HEK293 (cell line): Measurements from ENCODE around the gene ZNF440.

Experiments used
- CTCF ChIA-PET: fragments of 350-600 bp; formaldehyde crosslinking; extraction: SDS; loops from one replicate; lab custom pipeline; 2021; ENCODE audit warnings: antibody characterized with exemption; lab: Yijun Ruan, JAX
- POLR2A ChIA-PET: fragments of 300-600 bp; formaldehyde crosslinking; extraction: SDS; loops from one replicate; lab custom pipeline; 2020; ENCODE audit warnings: antibody characterized with exemption, inconsistent platforms; lab: Yijun Ruan, JAX
- H3K27ac ChIP-seq: fragments of 200-500 bp; sonication (Bioruptor generic); 2 replicates; pipeline ENCODE4 v1.5.1; 2014; ENCODE audit warnings: low read depth, low read length, control low read depth, inconsistent platforms; ENCODE audit errors: extremely low read depth
- H3K36me3 ChIP-seq, 2 experiments: fragments of 200-500 bp in 1 of 2; sonication (Bioruptor generic) in 1 of 2; 1 replicate in 1 of 2; 2 replicates in 1 of 2; pipeline ENCODE4 v1.5.1; 2014 to 2017; ENCODE audit warnings: inconsistent platforms in 2 of 2, low read length in 2 of 2; ENCODE audit not compliant: control insufficient read depth in 2 of 2, insufficient read depth in 1 of 2
- H3K4me1 ChIP-seq: fragments of 200-500 bp; sonication (Bioruptor generic); 2 replicates; pipeline ENCODE4 v1.5.1; 2014; ENCODE audit warnings: mild to moderate bottlenecking, low read length, inconsistent platforms; ENCODE audit not compliant: control insufficient read depth, insufficient read depth
- H3K4me3 ChIP-seq: 2 replicates; pipeline ENCODE4 v1.5.1; 2011; ENCODE audit warnings: low read depth, mild to moderate bottlenecking, control low read depth, low read length, moderate library complexity
- H3K9me3 ChIP-seq: fragments of 200-500 bp; sonication (Bioruptor generic); 2 replicates; pipeline ENCODE4 v1.5.1; 2014; ENCODE audit warnings: low read depth, low read length, inconsistent platforms; ENCODE audit not compliant: control insufficient read depth, insufficient read depth
- GLIS1 ChIP-seq: fragments of 450-650 bp; formaldehyde crosslinking; IDR thresholded peaks from 2 replicates; pipeline ENCODE4 v1.5.1; 2016; ENCODE audit warnings: missing biosample characterization, missing genetic modification characterization
- SETDB1 ChIP-seq: IDR thresholded peaks from one replicate; pipeline ENCODE4 v1.6.1; 2017; ENCODE audit warnings: mild to moderate bottlenecking, low read length, moderate library complexity, mixed read lengths; ENCODE audit not compliant: insufficient read length
- TCF7L2 ChIP-seq: IDR thresholded peaks from 2 replicates; pipeline ENCODE4 v1.6.1; 2011; ENCODE audit warnings: low read depth, mild to moderate bottlenecking, inconsistent platforms, low read length, moderate library complexity, borderline replicate concordance
- WT1 ChIP-seq: fragments of 450-650 bp; formaldehyde crosslinking; IDR thresholded peaks from 2 replicates; pipeline ENCODE4 v1.5.1; 2016; ENCODE audit warnings: missing biosample characterization, missing genetic modification characterization
- ZBTB10 ChIP-seq: fragments of 450-650 bp; formaldehyde crosslinking; IDR thresholded peaks from 2 replicates; pipeline ENCODE4 v1.5.1; 2016; ENCODE audit warnings: missing biosample characterization, missing genetic modification characterization
- ZBTB21 ChIP-seq: fragments of 450-650 bp; formaldehyde crosslinking; IDR thresholded peaks from 2 replicates; pipeline ENCODE4 v1.5.1; 2017; ENCODE audit warnings: missing biosample characterization, missing genetic modification characterization
- ZNF132 ChIP-seq: fragments of 450-650 bp; formaldehyde crosslinking; IDR thresholded peaks from 2 replicates; pipeline ENCODE4 v1.5.1; 2017; ENCODE audit warnings: missing biosample characterization, missing genetic modification characterization, borderline replicate concordance
- ZNF214 ChIP-seq: fragments of 450-650 bp; formaldehyde crosslinking; IDR thresholded peaks from 2 replicates; pipeline ENCODE4 v1.5.1; 2017; ENCODE audit warnings: missing biosample characterization, mild to moderate bottlenecking, missing genetic modification characterization, borderline replicate concordance
- ZNF239 ChIP-seq: fragments of 450-650 bp; formaldehyde crosslinking; IDR thresholded peaks from 2 replicates; pipeline ENCODE4 v1.5.1; 2016; ENCODE audit warnings: missing biosample characterization, missing genetic modification characterization
- ZNF274 ChIP-seq, 2 experiments: fragments of 200-500 bp in 1 of 2; fragments of 450-650 bp in 1 of 2; sonication (Bioruptor generic) in 1 of 2; formaldehyde crosslinking in 1 of 2; IDR thresholded peaks; 2 replicates each; pipeline versions ENCODE4 v1.5.1 to v1.6.1; 2014 to 2016; ENCODE audit warnings: borderline replicate concordance in 1 of 2, inconsistent platforms in 1 of 2, low read length in 1 of 2, missing biosample characterization in 1 of 2, missing genetic modification characterization in 1 of 2
- ZNF473 ChIP-seq: fragments of 450-650 bp; formaldehyde crosslinking; IDR thresholded peaks from 2 replicates; pipeline ENCODE4 v1.5.1; 2017; ENCODE audit warnings: missing biosample characterization, missing genetic modification characterization
- ZNF626 ChIP-seq: fragments of 450-650 bp; sonication (Bioruptor Pico); formaldehyde crosslinking; IDR thresholded peaks from 2 replicates; pipeline ENCODE4 v1.5.1; 2018; ENCODE audit warnings: missing biosample characterization, missing genetic modification characterization, inconsistent platforms
- ZNF658 ChIP-seq: fragments of 450-650 bp; formaldehyde crosslinking; IDR thresholded peaks from 2 replicates; pipeline ENCODE4; 2016; ENCODE audit warnings: missing biosample characterization, missing genetic modification characterization
- ZNF701 ChIP-seq: fragments of 450-650 bp; formaldehyde crosslinking; IDR thresholded peaks from 2 replicates; pipeline ENCODE4 v1.5.1; 2016; ENCODE audit warnings: missing biosample characterization, missing genetic modification characterization
- ZNF747 ChIP-seq: fragments of 450-650 bp; formaldehyde crosslinking; IDR thresholded peaks from 2 replicates; pipeline ENCODE4 v1.5.1; 2016; ENCODE audit warnings: missing biosample characterization, missing genetic modification characterization
- ZNF768 ChIP-seq: fragments of 450-650 bp; formaldehyde crosslinking; IDR thresholded peaks from 2 replicates; pipeline ENCODE4 v1.5.1; 2018; ENCODE audit warnings: missing biosample characterization, mild to moderate bottlenecking, missing genetic modification characterization
- ZNF785 ChIP-seq: fragments of 450-650 bp; formaldehyde crosslinking; IDR thresholded peaks from 2 replicates; pipeline ENCODE4 v1.5.1; 2016; ENCODE audit warnings: missing biosample characterization, missing genetic modification characterization
- ZNF792 ChIP-seq: fragments of 450-650 bp; formaldehyde crosslinking; IDR thresholded peaks from 2 replicates; pipeline ENCODE4 v1.5.1; 2016; ENCODE audit warnings: missing biosample characterization, missing genetic modification characterization
- TF ChIP-seq, protein P1 (sequence below): fragments of 450-650 bp; formaldehyde crosslinking; IDR thresholded peaks from 2 replicates; pipeline ENCODE4 v1.5.1; 2017; ENCODE audit warnings: missing biosample characterization, missing genetic modification characterization

The ZNF440 gene

GRCh38 chr19:11781295-11782057, 32.6 kb upstream of the ZNF440 start:
- no peak overlapping the region for H3K4me3 ChIP-seq
- TF ChIP-seq ZNF132 (tag by site-specific recombination) (no peak), ZNF626 (tag by site-specific recombination) (0 out of 2 replicates have a peak, but pooled peaks have one; percentile 8), ZNF701 (tag by site-specific recombination) (no peak), SETDB1 (peak; percentile 98), GLIS1 (tag by site-specific recombination) (no peak), ZNF747 (tag by site-specific recombination) (no peak), ZNF239 (tag by site-specific recombination) (no peak), ZNF768 (tag by site-specific recombination) (no peak), ZBTB10 (no peak), ZNF214 (no peak), ZNF274 (IDR thresholded peaks at IDR 0.05; ENCODE audit: low read length) (no peak), ZNF274 (tag by site-specific recombination; IDR thresholded peaks at IDR 0.05; ENCODE audit: borderline replicate concordance) (peak; percentile 84)
- H3K36me3 ChIP-seq: peaks cover 0 to 44% of the 10 kb centered on the region in 2 experiments; a peak in 1 of 3 replicates
- H3K27ac ChIP-seq: no peak overlapping the region
- no peaks in the 10 kb centered on the region for H3K4me1 ChIP-seq
- CTCF ChIA-PET: interaction anchor here (1.2 kb wide), 1 partner anchor 15 kb away, joined by 3 read pairs; no protein-coding TSS in a partner anchor
- no peaks in the 10 kb centered on the region for H3K9me3 ChIP-seq
- POLR2A ChIA-PET: no interaction called here

DNA sequence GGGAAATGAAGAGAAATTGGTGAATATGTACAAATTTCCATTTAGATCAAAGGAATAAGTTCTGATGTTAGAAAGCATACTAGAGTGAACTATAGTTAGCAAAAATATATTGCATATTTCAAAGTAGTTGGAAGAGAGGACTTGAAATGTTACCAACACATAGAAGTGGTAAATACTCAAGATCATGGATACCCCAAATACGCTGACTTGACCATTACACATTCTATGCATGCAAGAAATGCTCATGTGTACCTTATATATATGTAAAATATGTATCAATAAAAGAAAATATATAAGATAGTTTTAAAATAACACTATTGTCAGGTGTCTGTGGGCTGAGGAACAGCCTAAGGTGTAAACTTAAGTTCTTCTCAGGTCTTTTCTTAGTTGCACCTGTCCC, 30.3 kb upstream of the ZNF440 start:
- Histone ChIP-seq H3K4me3 (no peak overlapping the region), H3K36me3 (peaks cover 0 to 28% of the 10 kb centered on the region in 2 experiments; a peak in 1 of 3 replicates), H3K27ac (no peak overlapping the region), H3K9me3 (no peaks in the 10 kb centered on the region)
- CTCF ChIA-PET: no interaction called here
- POLR2A ChIA-PET: no interaction called here
- no peak for TF ChIP-seq TCF7L2
- TF ChIP-seq, protein P1, sequence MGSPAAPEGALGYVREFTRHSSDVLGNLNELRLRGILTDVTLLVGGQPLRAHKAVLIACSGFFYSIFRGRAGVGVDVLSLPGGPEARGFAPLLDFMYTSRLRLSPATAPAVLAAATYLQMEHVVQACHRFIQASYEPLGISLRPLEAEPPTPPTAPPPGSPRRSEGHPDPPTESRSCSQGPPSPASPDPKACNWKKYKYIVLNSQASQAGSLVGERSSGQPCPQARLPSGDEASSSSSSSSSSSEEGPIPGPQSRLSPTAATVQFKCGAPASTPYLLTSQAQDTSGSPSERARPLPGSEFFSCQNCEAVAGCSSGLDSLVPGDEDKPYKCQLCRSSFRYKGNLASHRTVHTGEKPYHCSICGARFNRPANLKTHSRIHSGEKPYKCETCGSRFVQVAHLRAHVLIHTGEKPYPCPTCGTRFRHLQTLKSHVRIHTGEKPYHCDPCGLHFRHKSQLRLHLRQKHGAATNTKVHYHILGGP (tag by site-specific recombination): no peak
- TF ChIP-seq ZNF792 (tag by site-specific recombination): no peak
- TF ChIP-seq ZBTB21: no peak
- TF ChIP-seq WT1 (tag by site-specific recombination): no peak
- TF ChIP-seq ZNF785 (tag by site-specific recombination): no peak
- TF ChIP-seq ZNF473 (tag by site-specific recombination): no peak
- no peak for TF ChIP-seq ZNF658 (tag by site-specific recombination)
- TF ChIP-seq, all 188 proteins: peak for 0
- H3K4me1 ChIP-seq: no peaks in the 10 kb centered on the region
